Effector memory CD4-positive, alpha-beta T cell (primary cell): ENCODE data around the gene TDP2.

ENCODE experiments used
- DNase-seq, 3 donors: peaks; one replicate each; pipeline ENCODE4 v3.0.0-alpha.2; 2020
- H3K27ac ChIP-seq: 2 replicates; pipeline ENCODE4 v1.7.0; 2013; ENCODE audit warnings: mild to moderate bottlenecking, low read length, moderate library complexity; ENCODE audit not compliant: insufficient read depth, poor library complexity, severe bottlenecking
- H3K27me3 ChIP-seq: replicated peaks from 2 replicates; pipeline ENCODE4 v1.7.0; 2013; ENCODE audit warnings: mild to moderate bottlenecking, low read length; ENCODE audit not compliant: insufficient read depth, control insufficient read depth, poor library complexity, severe bottlenecking
- H3K36me3 ChIP-seq: 2 replicates; pipeline ENCODE4 v1.7.0; 2013; ENCODE audit warnings: mild to moderate bottlenecking, low read length, moderate library complexity; ENCODE audit not compliant: control insufficient read depth, insufficient read depth
- H3K4me1 ChIP-seq: 2 replicates; pipeline ENCODE4 v1.7.0; 2013; ENCODE audit warnings: low read length, mild to moderate bottlenecking; ENCODE audit not compliant: control insufficient read depth, insufficient read depth, poor library complexity, severe bottlenecking
- H3K4me3 ChIP-seq: 2 replicates; pipeline ENCODE4 v1.7.0; 2013; ENCODE audit warnings: low read length, low read depth, mild to moderate bottlenecking; ENCODE audit not compliant: insufficient read depth, poor library complexity, severe bottlenecking
- H3K9me3 ChIP-seq: 2 replicates; pipeline ENCODE4 v1.7.0; 2013; ENCODE audit warnings: mild to moderate bottlenecking, low read length, moderate library complexity; ENCODE audit not compliant: control insufficient read depth

The TDP2 gene

GRCh38 chr6:24694198-24694597, 27.5 kb upstream of the TDP2 start:
- Histone ChIP-seq H3K27me3 (no peaks in the 10 kb centered on the region), H3K4me1 (no peaks in the 10 kb centered on the region), H3K27ac (no peak overlapping the region), H3K4me3 (no peak overlapping the region), H3K36me3 (no peaks in the 10 kb centered on the region), H3K9me3 (no peaks in the 10 kb centered on the region)
- DNase-seq = no peak

DNA sequence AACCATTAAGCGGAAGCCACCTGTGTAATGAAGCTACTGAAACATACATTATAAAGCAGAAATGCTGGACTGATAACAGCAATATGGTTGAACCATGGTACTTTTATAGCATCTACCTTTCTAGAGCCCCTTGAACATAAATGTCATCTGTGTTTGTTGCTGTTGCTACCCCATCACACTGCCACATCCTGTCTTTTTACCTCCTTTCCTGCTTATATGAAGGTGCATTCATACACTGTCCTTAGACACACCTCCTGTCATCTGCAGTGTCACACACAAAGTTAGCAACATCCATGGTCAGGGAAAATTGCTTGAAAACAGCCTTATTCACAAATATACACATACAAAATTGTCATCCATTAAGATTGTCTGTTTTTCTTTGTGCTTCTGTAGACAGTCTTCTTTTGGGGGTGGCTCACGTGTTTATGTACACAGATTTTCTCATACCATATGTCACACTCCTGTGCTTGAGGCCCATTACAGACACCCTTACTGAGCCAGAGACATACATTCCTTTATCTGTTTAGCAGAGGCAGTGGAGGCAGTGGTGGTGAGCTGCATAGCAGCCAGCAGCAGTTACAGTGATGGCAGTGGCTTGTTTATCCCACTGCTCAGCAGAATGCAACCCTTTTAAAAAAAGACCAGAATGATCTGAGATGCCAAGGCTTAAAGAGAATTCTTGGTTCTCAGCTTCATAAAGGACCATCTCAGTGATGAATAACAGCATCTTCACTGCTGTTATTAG, 26.3 kb upstream of the TDP2 start:
- H3K36me3 ChIP-seq = no peaks in the 10 kb centered on the region

GRCh38 chr6:24692415-24692814, 25.7 kb upstream of the TDP2 start:
- no peak overlapping the region for H3K4me3 ChIP-seq
- H3K27ac ChIP-seq = no peak overlapping the region
- H3K27me3 ChIP-seq = no peaks in the 10 kb centered on the region
- H3K4me1 ChIP-seq = no peaks in the 10 kb centered on the region
- no peak for DNase-seq
- no peaks in the 10 kb centered on the region for H3K9me3 ChIP-seq
- no peaks in the 10 kb centered on the region for H3K36me3 ChIP-seq

More for the DNA sequence above, 26.3 kb upstream of the TDP2 start:
- no peaks in the 10 kb centered on the region for H3K4me1 ChIP-seq
- no peaks in the 10 kb centered on the region for H3K9me3 ChIP-seq
- no peak overlapping the region for H3K4me3 ChIP-seq
- H3K27me3 ChIP-seq = no peaks in the 10 kb centered on the region
- no peak for DNase-seq
- no peak overlapping the region for H3K27ac ChIP-seq

DNA sequence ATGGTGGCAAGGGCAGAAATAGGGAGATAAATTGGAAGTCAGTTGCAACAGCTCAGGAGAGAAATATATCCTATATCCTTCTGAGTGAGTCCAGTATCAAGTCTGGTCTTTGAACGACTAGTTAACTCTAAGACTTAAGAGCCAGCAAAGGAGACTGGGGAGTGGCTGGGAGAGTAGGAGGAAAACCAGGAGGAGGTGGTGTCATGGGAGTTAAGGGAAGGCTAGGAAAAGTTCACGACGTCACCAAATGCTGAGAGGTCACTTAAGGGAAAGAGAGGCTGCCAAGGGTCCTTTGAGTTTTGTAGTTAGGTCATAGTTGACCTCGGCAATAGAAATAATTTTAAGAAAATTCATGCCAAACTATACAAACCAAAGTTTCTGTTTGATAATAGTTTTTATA, 25.3 kb upstream of the TDP2 start:
- Histone ChIP-seq H3K27ac (no peak overlapping the region), H3K4me1 (no peaks in the 10 kb centered on the region), H3K9me3 (no peaks in the 10 kb centered on the region), H3K4me3 (no peak overlapping the region), H3K27me3 (no peaks in the 10 kb centered on the region), H3K36me3 (no peaks in the 10 kb centered on the region)
- DNase-seq = no peak

GRCh38 chr6:24691550-24691949, 24.9 kb upstream of the TDP2 start:
- Histone ChIP-seq H3K4me1 (no peaks in the 10 kb centered on the region), H3K27ac (no peak overlapping the region), H3K4me3 (no peak overlapping the region), H3K36me3 (no peaks in the 10 kb centered on the region), H3K27me3 (no peaks in the 10 kb centered on the region), H3K9me3 (no peaks in the 10 kb centered on the region)
- DNase-seq = no peak

DNA sequence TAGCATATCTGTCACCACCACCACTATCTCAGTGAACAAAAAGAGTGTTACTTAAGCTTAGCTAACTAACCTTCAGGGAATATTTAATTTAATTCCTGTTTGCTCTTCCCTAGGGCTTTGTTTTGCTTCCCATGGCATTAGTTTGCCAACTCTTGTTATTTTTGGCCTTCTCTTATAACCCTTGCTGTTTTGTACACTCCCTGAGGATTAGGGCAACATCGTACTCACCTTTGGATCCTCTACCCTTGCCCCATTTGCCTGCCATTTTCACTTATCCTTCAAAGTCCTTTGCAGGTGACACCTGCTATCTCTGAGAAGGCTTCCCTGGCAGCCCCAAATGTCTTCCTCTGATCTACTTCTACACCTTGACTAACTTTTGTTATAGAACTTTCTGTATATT, 23.9 kb upstream of the TDP2 start:
- H3K4me3 ChIP-seq = no peak overlapping the region
- H3K27me3 ChIP-seq = no peaks in the 10 kb centered on the region
- no peaks in the 10 kb centered on the region for H3K36me3 ChIP-seq
- no peak overlapping the region for H3K27ac ChIP-seq
- H3K9me3 ChIP-seq = no peaks in the 10 kb centered on the region
- H3K4me1 ChIP-seq = no peaks in the 10 kb centered on the region
- DNase-seq = no peak

- Histone ChIP-seq H3K4me3 (no peak overlapping the region), H3K9me3 (no peaks in the 10 kb centered on the region), H3K4me1 (no peaks in the 10 kb centered on the region), H3K36me3 (no peaks in the 10 kb centered on the region), H3K27me3 (no peaks in the 10 kb centered on the region), H3K27ac (no peak overlapping the region)
- no peak for DNase-seq
These were observed 23.3 kb upstream of the TDP2 start for GRCh38 chr6:24689964-24690363.

DNA sequence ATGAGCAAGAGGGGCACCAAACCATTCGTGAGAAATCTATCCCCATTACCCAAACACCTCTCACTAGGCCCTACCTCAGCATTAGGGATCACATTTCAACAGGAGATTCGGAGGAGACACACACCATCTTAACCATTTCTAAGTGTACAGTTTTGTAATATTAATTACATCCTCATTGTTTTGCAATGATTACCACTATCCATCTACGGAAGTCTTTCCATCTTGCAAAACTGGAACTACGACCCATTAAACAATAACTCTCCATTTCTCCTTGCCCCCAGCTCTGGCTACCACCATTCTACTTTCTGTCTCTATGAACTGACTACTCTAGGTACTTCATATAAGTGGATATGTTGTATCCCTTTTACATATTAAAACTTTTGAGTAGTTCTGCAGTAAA, 20.2 kb upstream of the TDP2 start:
- no peaks in the 10 kb centered on the region for H3K27me3 ChIP-seq
- no peak overlapping the region for H3K27ac ChIP-seq
- H3K9me3 ChIP-seq = no peaks in the 10 kb centered on the region
- no peaks in the 10 kb centered on the region for H3K36me3 ChIP-seq
- H3K4me1 ChIP-seq = no peaks in the 10 kb centered on the region
- no peak for DNase-seq
- no peak overlapping the region for H3K4me3 ChIP-seq

- H3K9me3 ChIP-seq = no peaks in the 10 kb centered on the region
- H3K36me3 ChIP-seq = no peaks in the 10 kb centered on the region
- no peak for DNase-seq
- no peak overlapping the region for H3K4me3 ChIP-seq
- H3K4me1 ChIP-seq = no peaks in the 10 kb centered on the region
- H3K27ac ChIP-seq = no peak overlapping the region
- no peaks in the 10 kb centered on the region for H3K27me3 ChIP-seq
These were observed 19.7 kb upstream of the TDP2 start for GRCh38 chr6:24686408-24686807.

DNA sequence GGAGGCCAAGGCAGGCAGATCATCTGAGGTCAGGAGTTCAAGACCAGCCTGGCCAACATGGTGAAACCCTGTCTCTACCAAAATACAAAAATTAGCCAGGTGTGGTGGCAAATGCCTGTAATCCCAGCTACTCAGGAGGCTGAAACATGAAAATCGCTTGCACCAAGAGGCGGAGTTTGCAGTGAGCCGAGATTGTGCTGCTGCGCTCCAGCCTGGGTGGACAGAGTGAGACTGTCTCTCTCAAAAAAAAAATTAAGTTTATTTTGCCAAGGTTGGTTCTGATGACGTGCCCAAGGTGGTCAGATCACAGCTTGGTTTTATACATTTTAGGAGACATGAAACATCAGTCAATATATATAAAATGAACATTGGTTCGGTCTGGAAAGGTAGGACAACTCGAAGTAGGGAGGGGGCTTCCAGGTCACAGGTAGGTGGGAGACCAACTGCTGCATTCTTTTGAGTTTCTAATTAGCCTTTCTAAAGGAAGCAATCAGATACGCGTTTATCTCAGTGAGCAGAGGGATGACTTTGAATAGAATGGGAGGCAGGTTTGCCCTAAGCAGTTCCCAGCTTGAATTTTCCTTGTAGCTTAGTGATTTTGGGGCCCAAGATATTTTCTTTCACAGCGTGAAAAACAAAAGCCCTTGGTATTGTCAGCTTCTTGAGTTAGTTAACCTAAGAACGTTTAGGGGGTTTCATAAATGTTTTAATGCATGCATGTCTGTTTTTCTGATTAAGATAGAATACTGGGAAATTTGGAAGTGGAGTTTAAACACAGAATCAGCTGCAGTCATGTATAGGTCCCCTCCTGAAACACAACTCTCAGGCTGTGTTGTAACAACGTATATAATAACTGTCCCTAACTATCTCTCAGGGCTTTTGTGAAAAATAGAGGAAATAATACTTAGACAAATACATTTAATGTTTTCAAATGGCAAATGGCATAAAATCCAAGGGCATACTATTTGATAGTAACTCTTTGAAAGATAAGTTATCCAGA, 16.9 kb upstream of the TDP2 start:
- H3K4me3 ChIP-seq = no peak overlapping the region
- H3K27me3 ChIP-seq = no peaks in the 10 kb centered on the region
- no peak for DNase-seq
- H3K9me3 ChIP-seq = no peaks in the 10 kb centered on the region
- no peaks in the 10 kb centered on the region for H3K4me1 ChIP-seq
- no peak overlapping the region for H3K27ac ChIP-seq
- no peaks in the 10 kb centered on the region for H3K36me3 ChIP-seq
